HG03469 (cell line): ENCODE results near the gene GLIS1.

Experiments
- ATAC-seq: cut with Tn5 transposase; IDR thresholded peaks from one replicate; pipeline ENCODE4 v1.9.1; 2021; ENCODE audit warnings: mild to moderate bottlenecking, moderate library complexity, moderate number of reproducible peaks; ENCODE audit not compliant: unreplicated experiment

GLIS1 gene

GRCh38 chr1:53600561-53600960, 138.4 kb downstream of the GLIS1 start:
- ATAC-seq, result no peak

- no peak for ATAC-seq
Observed at GRCh38 chr1:53600001-53600400, 139.0 kb downstream of the GLIS1 start.

GRCh38 chr1:53599481-53599880, 139.5 kb downstream of the GLIS1 start:
- no peak for ATAC-seq

GRCh38 chr1:53598966-53599365, 140.0 kb downstream of the GLIS1 start:
- ATAC-seq, result no peak

- no peak for ATAC-seq
Observed at GRCh38 chr1:53595906-53596305, 143.1 kb downstream of the GLIS1 start.

- ATAC-seq, result no peak
Observed at GRCh38 chr1:53594391-53595180, 144.4 kb downstream of the GLIS1 start.

- ATAC-seq, result no peak
Observed at GRCh38 chr1:53593758-53594380, 145.1 kb downstream of the GLIS1 start.

GRCh38 chr1:53592985-53593757, 145.8 kb downstream of the GLIS1 start:
- ATAC-seq, result no peak

- ATAC-seq, result no peak
Observed at GRCh38 chr1:53592521-53592982, 146.4 kb downstream of the GLIS1 start.

GRCh38 chr1:53591924-53592323, 147.0 kb downstream of the GLIS1 start:
- no peak for ATAC-seq

GRCh38 chr1:53590531-53591515, 148.1 kb downstream of the GLIS1 start:
- no peak for ATAC-seq

- no peak for ATAC-seq
Observed at GRCh38 chr1:53590104-53590503, 148.9 kb downstream of the GLIS1 start.

- ATAC-seq, result no peak
Observed at GRCh38 chr1:53589043-53589887, 149.7 kb downstream of the GLIS1 start.

GRCh38 chr1:53588053-53588779, 150.7 kb downstream of the GLIS1 start:
- ATAC-seq, result no peak

GRCh38 chr1:53587252-53587988, 151.5 kb downstream of the GLIS1 start:
- ATAC-seq, result no peak

GRCh38 chr1:53586765-53587164, 152.2 kb downstream of the GLIS1 start:
- no peak for ATAC-seq

GRCh38 chr1:53585565-53585964, 153.4 kb downstream of the GLIS1 start:
- ATAC-seq, result no peak

GRCh38 chr1:53585129-53585528, 153.8 kb downstream of the GLIS1 start:
- ATAC-seq, result no peak
